Measurements from ENCODE around the gene FAT1.

Gene FAT1

GRCh38 chr4:186619088-186619487 is 104.6 kb downstream of the FAT1 start:
- no peak for DNase-seq (ENCODE audit: low spot score)

GRCh38 chr4:186617921-186618320 is 105.7 kb downstream of the FAT1 start:
- DNase-seq (ENCODE audit: low spot score), result no peak

GRCh38 chr4:186607490-186607889 is 116.2 kb downstream of the FAT1 start:
- no peak for DNase-seq (ENCODE audit: low spot score)

DNA sequence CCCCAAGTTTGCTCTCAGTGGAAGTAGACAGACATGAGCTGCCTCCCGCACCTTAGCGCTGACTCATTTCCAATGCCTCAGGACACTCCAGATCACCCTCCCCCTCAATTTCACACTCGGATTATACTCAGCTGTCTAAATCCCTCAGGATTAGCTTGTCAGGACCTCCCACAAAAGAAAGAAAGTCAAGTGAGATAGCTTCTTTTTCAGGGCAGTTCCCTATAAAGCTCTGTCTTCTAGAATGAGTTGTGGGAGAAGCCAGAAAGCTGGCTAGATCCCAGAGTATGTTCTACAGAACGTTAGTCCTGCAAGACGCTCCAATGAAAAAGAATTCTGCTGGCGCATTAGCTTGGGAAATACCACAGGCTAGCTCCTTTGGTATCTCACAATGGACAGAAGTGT is 117.1 kb downstream of the FAT1 start:
- peak; percentile 66 for DNase-seq (ENCODE audit: low spot score)

DNA sequence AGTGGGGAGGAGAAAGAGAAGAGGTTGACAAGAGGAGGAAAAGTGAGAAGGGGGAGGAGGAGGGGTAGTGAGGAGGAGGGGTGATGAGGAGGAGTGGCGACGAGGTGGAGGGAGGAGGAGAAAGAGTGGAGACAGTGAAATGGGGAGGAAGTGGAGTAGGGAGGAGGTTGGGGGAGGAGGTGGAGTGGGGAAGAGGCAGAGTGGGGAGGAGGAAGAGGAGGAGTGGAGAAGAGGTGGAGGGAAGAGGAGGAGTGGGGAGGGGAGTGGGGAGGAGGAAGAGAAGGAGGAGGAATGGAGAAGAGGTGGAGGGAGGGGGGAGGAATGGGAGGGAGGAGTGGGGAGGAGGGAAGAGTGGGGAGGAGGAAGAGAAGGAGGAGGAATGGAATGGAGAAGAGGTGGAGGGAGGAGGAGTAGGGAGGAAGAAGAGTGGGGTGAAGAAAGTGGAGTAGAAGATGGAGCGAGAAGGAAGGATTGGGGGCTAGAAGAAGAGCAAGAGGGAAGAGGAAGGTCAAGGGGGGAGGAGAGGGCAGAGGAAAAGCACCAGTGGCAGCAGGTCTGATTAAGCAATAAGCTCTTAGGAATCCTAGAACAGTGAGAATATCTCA is 118.3 kb downstream of the FAT1 start:
- DNase-seq (ENCODE audit: low spot score), result no peak

GRCh38 chr4:186604124-186604807 is 119.4 kb downstream of the FAT1 start:
- no peak for DNase-seq (ENCODE audit: low spot score)

DNA sequence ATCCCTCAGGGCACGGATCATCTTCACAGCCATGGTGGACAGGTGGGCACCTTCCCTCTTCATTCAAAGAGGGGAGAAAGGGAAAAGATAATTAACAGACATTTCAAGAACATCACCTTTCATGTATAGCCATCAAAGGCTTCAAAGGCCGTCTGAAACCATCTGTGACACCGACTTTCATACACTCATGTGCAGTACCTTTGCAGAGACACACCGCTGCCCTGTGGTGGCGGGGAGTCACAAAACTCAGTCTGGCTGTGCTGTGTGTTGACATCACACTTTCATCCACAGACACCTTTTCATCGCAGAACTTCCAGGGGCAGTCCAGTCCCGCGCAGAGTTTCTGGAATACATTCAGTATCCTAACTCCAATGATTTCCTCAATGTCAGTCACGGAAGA is 120.7 kb downstream of the FAT1 start:
- no peak for DNase-seq (ENCODE audit: low spot score)

- DNase-seq (ENCODE audit: low spot score), result no peak
Measured at GRCh38 chr4:186599483-186599882, 124.2 kb downstream of the FAT1 start.

DNA sequence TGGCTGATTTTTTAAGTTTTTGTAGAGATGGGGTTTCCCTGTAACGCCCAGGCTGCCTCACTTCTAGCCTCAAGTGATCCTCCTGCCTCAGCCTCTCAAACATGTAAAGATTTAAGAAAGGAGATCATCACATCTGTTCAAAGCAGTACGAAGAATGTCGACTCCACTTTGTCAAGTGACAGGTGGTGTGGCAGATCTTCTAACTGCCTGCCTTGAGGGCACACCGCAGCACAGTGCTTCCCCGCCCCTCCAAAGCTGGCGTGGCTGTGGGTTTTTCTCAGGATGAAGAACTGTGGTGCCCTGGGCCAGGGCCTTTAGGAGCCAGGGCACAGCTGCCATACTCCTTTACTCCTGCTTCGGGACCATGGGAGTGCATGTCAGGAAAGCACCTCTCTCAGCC is 125.0 kb downstream of the FAT1 start:
- no peak for DNase-seq (ENCODE audit: low spot score)

GRCh38 chr4:186596850-186597390 is 126.7 kb downstream of the FAT1 start:
- DNase-seq (ENCODE audit: low spot score), result no peak

DNA sequence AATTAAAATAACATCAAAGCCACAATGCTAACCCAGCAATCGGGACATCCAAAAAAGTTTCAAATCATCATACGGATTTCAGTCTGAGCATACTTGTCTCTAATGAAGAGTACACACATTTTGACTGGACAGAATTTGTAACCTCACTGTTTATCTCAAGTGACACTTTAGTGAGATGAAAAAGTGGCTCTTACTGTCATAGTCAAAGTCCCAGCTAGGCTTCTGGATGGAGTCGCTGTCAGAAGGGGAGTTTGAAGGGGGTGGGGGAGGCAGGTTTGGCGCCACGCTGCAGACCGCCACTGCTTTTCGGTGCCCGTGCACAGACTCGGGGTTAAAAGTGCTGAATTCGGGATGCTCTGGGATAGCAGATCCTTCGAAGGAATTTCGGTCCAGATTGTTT is 127.3 kb downstream of the FAT1 start:
- DNase-seq (ENCODE audit: low spot score), result no peak

DNA sequence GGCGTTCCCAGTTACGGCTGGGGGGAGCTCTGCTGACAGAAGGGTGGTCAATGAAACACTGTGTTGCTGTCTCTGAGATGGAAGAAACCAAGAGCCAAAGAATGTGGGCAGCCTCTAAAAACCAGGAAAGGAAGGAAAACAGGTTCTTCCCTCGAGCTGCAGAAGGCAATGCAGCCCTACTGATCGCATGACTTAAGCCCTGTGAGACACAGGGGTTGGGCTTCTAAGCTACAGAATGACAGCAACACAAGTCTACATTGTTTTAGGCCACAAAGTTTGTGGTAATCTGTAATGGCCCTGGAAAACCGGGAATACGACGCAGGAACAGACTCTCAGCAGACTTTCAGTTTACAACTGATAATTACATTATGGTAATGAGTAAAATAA is 130.1 kb downstream of the FAT1 start:
- DNase-seq (ENCODE audit: low spot score), result no peak

GRCh38 chr4:186592966-186593586 is 130.6 kb downstream of the FAT1 start:
- DNase-seq (ENCODE audit: low spot score), result no peak

GRCh38 chr4:186592445-186592844 is 131.2 kb downstream of the FAT1 start:
- DNase-seq (ENCODE audit: low spot score), result no peak

DNA sequence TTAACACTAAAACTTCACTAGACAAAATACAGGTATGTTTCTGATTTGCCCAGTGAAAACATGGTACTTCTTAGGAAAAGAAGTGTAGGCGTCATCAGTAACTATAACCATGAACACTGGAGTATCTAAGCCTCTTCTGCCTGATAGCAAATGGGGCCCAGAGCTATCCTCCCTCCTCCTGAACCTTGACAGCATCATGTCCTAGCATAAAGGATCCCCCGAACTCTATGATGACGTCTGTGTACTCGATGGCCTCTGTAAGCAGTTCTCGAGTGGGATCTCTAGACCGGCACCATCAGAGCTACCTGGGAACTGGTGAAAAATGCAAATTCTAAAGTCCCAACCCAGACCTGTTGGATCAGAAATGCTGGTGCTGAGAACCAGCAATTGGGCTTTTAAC is 132.0 kb downstream of the FAT1 start:
- no peak for DNase-seq (ENCODE audit: low spot score)

DNA sequence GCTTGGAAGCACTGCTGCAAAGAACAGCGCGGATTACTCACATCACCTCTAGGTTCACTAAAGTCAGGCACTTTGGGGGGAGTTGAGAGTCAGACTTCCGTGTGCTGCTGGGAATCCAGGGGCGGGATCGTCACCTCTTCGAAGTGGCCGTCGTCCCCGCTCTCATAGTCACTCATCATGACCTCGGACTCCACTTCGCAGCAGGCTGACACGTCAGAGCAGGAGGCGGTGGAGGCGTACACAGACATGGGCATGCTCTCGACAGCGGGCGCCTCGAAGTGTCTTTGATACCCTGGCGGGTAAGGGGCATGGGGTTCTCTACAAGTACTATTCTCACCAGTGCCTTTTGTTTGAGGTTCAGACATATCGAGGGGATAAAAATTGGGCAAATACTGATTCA is 135.2 kb downstream of the FAT1 start:
- no peak for DNase-seq (ENCODE audit: low spot score)

- DNase-seq (ENCODE audit: low spot score), result peak; percentile 51
Measured at GRCh38 chr4:186587416-186588018, 136.1 kb downstream of the FAT1 start.

GRCh38 chr4:186586205-186586604 is 137.5 kb downstream of the FAT1 start:
- DNase-seq (ENCODE audit: low spot score), result no peak

DNA sequence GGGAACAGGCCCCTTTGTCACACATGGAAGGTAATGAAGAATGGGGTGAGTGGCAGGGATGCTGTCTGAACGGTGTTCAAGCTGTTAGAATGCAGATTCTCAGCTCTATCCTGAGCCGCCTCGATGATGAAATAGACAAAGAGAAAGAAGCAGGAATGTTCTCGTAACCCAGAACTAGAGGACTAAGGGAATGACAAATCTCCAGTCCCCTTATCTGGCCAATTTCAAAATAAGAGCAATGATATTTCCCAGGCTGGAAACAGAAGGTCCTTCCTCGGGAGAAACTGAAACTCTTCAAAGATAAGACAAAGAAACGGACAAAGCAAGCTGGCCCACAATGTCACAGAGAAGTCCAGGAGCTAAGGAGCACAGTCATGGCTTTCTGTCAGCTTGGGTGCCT is 138.7 kb downstream of the FAT1 start:
- no peak for DNase-seq (ENCODE audit: low spot score)

- DNase-seq (ENCODE audit: low spot score), result no peak
Measured at GRCh38 chr4:186581421-186581820, 142.2 kb downstream of the FAT1 start.

DNA sequence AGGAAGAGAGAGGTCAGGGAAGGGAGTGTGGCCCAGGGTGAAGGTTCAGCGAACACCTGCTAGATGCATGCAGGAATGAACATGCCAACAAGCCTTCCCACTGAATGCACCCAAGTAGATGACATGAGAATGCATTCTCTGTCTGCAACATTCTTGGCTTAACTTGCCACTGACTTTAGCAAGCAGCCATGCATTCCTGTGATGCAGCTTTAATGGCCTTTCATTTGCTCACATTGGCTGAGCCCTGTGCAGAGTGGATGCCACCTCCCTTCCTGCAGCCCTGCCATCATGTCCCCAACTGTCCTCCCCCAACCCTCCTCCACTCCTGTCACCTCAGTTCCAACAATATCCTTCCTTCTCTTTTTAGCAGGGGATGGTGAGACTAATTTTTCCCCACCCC is 143.0 kb downstream of the FAT1 start:
- no peak for DNase-seq (ENCODE audit: low spot score)

DNA sequence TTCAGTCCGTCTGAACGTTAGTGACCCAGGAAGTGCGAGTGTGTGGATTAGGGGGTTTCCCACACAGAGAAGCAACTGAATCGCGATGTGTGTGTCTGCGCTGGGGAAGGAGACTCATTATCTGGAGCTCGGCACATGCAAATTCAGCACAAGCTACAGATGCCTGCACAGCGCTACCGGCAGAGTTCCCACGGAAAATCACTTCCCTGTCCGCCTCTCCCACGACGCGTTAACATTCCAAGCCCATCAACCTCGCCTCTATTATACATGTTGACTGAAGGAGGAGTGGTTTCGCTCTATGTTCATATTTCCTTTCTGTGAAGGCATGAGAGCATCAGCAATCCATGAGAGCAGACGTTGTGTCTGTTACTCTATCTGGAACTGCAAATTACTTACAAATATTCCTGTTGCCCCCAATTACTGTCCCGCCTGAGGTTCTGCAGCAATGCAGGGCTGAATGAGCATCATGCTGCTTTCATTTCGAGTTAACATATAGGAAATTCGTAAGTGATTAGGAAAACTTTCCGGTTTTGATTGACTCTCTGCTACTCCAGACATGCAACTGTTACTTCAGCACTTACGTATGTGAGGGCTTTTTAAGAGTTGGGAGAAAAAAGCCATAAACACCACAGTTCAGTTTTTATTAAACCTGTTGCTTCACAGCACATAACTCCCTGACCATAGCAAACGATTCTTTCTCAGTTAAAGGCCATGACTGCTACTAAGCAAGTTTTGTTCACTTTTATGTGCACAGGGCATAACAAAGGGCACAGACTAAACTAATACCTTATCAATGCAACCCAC is 153.3 kb downstream of the FAT1 start:
- DNase-seq (ENCODE audit: low spot score), result no peak
